Measurements from ENCODE around the gene USH2A.

- TF ChIP-seq CTCF (IDR thresholded peaks at IDR 0.05) (no peak), EP300 (IDR thresholded peaks at IDR 0.05; ENCODE audit: low read depth) (no peak), POLR2A (IDR thresholded peaks at IDR 0.05) (no peak), POLR2AphosphoS5 (IDR thresholded peaks at IDR 0.05) (no peak)
Measured at GRCh38 chr1:216330262-216330661, 93.0 kb downstream of the USH2A start.

All from transverse colon (tissue), 4 donors.